IPS DF 4.7 (cell line): ENCODE measurements around the gene KDM5B.
"Not testable (repeated sequence)": the region's sequence is repeated elsewhere in the genome, so short reads cannot be mapped to it uniquely, and the experiment has no call there.

ENCODE experiments used
- DNase-seq: peaks from one replicate; pipeline ENCODE4 v3.0.0-alpha.2; 2013; ENCODE audit warnings: low spot score; ENCODE audit errors: extremely low read depth

KDM5B gene

GRCh38 chr1:202812176-202813026 is 4.2 kb upstream of the KDM5B start:
- no peak for DNase-seq

DNA sequence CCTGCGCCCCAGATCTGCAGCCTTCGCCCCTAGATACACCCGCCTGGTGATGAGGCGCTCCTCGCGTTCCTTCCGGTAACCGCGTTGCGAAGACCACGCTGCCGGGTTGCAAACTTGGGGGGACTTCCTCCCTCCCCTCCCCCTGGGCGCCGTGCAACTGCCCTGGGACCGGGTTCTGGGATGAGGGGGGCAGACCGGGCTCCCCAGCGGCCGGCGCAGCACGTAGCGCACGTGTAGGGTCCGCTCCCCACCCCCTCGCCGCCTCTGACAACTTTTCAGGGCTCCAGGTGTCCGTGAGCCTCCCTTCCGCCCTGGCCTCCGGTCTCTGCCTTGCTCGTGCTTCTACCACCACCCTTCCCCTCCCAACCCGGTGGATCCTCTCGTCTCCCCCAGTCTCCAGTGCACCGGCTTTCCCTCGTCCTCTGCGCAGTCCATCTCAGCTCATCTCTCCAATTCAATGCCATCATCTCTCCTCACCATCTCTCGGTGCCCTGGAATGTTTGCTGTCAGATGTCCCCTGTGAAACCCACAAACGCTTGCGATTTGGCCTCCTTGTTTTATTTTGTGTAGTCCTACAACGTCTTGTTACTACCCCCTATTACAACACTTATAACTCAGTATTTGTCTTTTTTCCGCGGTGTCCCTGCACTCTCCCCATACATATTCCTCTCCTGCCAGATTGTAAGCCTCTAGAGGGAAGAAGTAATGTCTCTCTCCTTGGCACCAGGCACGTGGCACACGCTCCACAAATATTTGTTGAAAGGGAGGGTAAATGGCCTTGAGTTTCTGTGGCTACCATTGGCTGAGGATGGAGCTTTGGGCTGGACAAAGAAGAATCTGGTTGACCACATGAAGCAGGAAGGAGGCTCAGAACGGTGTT is 3.3 kb upstream of the KDM5B start:
- DNase-seq: no peak

GRCh38 chr1:202810615-202811295 is 2.5 kb upstream of the KDM5B start, which contains the start of gene PCAT6:
Gene PCAT6 (plus strand): TSS chr1:202810954.
- DNase-seq: no peak

DNA sequence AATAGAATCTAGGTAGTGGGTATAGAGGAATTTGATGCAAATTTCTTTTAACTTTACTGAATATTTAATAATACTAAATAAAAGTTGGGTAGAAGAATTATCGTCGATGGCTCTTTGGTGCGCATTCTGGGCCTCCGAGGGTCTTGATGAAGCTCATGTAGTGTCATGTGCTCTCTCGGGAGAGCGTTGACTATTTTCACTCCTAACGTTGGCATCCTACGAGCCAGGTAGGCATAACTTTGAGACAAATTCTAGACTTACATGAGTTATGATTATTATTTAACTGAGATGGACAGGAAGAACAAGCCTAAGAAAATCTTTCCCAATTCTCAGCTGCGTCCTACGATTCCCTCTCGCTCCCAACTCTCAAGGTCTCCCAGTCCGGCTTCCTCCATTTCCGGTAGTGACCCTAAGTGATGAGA is 2.0 kb upstream of the KDM5B start:
- no peak for DNase-seq

- no peak for DNase-seq
Observed at GRCh38 chr1:202809597-202810159, 1.5 kb upstream of the KDM5B start.

DNA sequence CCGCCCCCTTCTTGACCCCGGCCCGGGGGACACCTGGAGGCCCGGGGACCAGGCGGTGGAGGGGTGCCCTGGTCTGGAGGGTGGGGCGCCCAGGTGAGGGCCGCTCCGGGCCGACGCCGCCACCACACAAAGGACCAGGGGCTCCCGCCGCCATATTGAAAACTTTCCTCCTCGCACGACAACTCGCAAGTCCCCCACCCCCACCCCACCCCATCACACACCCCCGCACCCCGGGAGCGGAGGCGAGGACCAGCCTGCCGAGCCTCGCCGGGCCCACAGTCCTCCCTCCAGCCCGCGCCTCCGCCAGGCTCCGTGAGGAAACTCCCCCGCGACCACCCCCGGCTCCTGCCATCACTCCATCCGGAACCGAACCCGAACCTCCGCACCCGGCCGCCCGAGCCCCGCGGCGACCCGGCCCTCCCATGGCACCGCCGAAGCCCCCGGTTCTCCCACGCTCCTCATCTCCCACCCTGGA is 733 bp downstream of the KDM5B start:
- no peak for DNase-seq

GRCh38 chr1:202806845-202807450 is 1.3 kb downstream of the KDM5B start:
- DNase-seq: no peak

- no peak for DNase-seq
Observed at GRCh38 chr1:202805886-202806844, 2.1 kb downstream of the KDM5B start.

GRCh38 chr1:202804126-202804525 is 4.1 kb downstream of the KDM5B start:
- no peak for DNase-seq

GRCh38 chr1:202802998-202803932 is 5.0 kb downstream of the KDM5B start:
- DNase-seq: no peak

GRCh38 chr1:202802034-202802433 is 6.2 kb downstream of the KDM5B start:
- no peak for DNase-seq

DNA sequence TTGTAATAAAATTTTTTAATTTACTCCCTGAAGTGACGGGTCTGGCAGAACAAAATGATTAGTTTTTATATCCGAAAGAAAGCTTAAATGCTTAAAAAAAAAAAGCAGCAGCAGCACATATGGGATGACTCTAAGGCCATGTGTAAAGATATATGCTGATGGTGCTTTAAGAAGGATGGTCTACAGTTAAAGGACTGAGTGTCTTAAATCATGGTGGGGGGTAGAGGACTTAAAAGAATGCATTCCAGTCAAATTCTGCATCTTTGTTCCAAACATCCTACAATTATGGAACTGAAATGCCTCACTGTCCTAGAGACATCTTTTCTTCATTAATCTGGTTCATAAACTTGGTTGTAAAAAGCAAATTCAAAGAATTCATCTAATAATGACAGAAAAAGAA is 7.0 kb downstream of the KDM5B start:
- no peak for DNase-seq

DNA sequence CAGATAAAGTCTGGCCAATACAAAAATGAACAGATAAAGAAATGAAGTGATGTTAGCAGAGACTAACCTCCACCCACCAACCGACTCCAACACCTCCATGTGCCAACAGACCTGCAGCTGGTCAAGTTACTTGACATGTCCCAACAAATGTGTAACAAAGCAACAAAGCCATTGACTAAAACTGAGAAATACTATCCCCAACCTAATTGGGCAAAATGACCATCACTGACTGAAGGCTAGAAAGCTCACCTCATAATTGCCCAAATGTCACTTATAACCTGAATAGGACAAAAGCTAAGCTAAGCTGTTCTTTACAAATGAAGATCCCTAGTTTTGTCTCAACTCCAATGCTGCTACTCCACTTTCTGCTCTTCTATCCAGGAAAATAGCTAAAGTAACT is 7.5 kb downstream of the KDM5B start:
- no peak for DNase-seq

DNA sequence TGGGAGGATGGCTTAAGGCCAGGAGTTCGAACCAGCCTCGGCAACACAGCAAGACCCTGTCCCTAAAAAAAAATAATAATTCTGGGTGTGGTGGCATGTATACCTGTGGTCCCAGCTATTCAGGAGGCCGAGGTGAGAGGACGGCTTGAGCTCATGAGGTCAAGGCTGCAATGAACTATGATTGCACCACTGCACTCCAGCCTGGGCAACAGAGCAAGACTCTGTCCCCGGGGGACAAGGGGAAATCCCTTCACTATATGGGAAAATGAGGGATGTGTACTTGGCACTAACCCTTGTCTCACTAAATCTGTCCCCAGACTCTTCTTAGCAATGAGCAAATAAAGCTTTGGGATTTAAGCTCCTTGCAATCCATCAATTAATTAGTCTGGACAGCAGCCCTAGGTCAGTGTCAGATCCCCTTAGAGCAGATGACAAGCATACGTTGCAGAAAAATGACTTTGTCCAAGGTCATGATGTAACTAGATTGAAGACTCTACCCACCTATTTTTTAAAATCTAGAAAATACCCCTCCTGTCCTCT is 9.4 kb downstream of the KDM5B start:
- DNase-seq: no peak

DNA sequence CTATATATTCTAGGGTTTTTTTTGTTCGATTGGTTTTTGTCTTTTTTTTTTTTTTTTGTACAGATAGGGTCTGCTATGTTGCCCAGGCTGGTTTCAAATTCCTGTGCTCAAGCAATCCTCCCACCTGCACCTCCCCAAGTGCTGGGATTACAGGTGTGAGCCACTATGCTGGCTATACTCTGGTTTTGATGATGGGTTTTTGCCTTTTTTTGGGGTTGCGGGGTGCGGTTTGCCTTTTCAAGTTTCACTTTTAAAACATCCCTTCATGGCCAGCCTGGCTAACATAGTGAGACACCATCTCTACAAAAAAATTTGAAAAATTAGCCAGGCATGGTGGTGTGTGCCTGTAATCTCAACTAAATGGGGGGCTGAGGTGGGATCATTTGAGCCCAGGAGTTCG is 10.0 kb downstream of the KDM5B start:
- DNase-seq: no peak

GRCh38 chr1:202796670-202797069 is 11.6 kb downstream of the KDM5B start:
- DNase-seq: no peak

GRCh38 chr1:202794931-202795330 is 13.3 kb downstream of the KDM5B start:
- not testable (repeated sequence) for DNase-seq

GRCh38 chr1:202794051-202794740 is 14.0 kb downstream of the KDM5B start:
- DNase-seq: no peak
